ENCODE results near the gene CTSK. TPM values are rescaled to one million over a fixed set of nuclear protein-coding genes. Genes with fewer than 3 reads are reported as not detected.

The CTSK gene
- total RNA-seq, 1 experiment from 2014 or later = 4.2 TPM

- no peak overlapping the region for H3K27ac ChIP-seq (ENCODE audit: insufficient read length, low read depth, low read length)
- Mint-ChIP-seq H3K27me3 (ENCODE audit: low read depth) (no peaks in the 10 kb centered on the region), H3K4me3 (no peak overlapping the region)
Observed at GRCh38 chr1:150799089-150799488, 9.0 kb downstream of the CTSK start.

More at GRCh38 chr1:150799089-150799488, 9.0 kb downstream of the CTSK start:
- Histone ChIP-seq H4K91ac (ENCODE audit: insufficient read length, low read depth, low read length) (no peak overlapping the region), H3K56ac (ENCODE audit: insufficient read length, low read depth, low read length) (no peak overlapping the region), H3K4me2 (ENCODE audit: insufficient read depth, insufficient read length, low read length) (no peak overlapping the region), H3T11ph (ENCODE audit: low read length) (no peak overlapping the region), H2BK12ac (ENCODE audit: insufficient read length, low read depth, low read length) (no peak overlapping the region), H3K23me2 (ENCODE audit: insufficient read length, low read depth, low read length, poor library complexity, severe bottlenecking) (no peaks in the 10 kb centered on the region), H4K20me1 (ENCODE audit: control insufficient read depth, insufficient read depth, insufficient read length) (no peaks in the 10 kb centered on the region), H3K4me1 (ENCODE audit: insufficient read depth, low read length) (peaks cover 9% of the 10 kb centered on the region; the same call in 1 of the 2 replicates), H3K4ac (ENCODE audit: low read depth, low read length) (no peak overlapping the region), H4K8ac (replicated peaks; ENCODE audit: insufficient read length, low read depth, low read length) (no peak overlapping the region), H3K9me3 (ENCODE audit: control insufficient read depth, low read depth, low read length) (no peaks in the 10 kb centered on the region), H3K79me2 (ENCODE audit: insufficient read depth, low read length) (no peaks in the 10 kb centered on the region), H2AFZ (ENCODE audit: low read length) (no peak overlapping the region), H3K9ac (ENCODE audit: extremely low read depth, insufficient read length, low read length) (no peak overlapping the region), H3K23ac (ENCODE audit: insufficient read length, low read depth, low read length) (no peak overlapping the region), H3K18ac (ENCODE audit: insufficient read length, low read depth, low read length) (no peak overlapping the region), H2BK15ac (ENCODE audit: low read depth, low read length) (no peak overlapping the region), H2AK5ac (ENCODE audit: insufficient read length, low read length) (no peak overlapping the region), H4K5ac (ENCODE audit: insufficient read length, low read depth, low read length) (no peak overlapping the region), H2BK120ac (ENCODE audit: low read depth, low read length, poor library complexity, severe bottlenecking) (no peak overlapping the region), H2BK5ac (ENCODE audit: insufficient read length, low read length) (no peak overlapping the region), H2BK20ac (ENCODE audit: low read depth, low read length, poor library complexity, severe bottlenecking) (no peak overlapping the region), H3K14ac (ENCODE audit: insufficient read depth, low read length) (no peak overlapping the region), H3K27me3 (ENCODE audit: insufficient read depth, low read length) (no peaks in the 10 kb centered on the region), H3K79me1 (ENCODE audit: insufficient read depth, low read depth, low read length, poor library complexity, severe bottlenecking) (no peaks in the 10 kb centered on the region)
- Mint-ChIP-seq H3K36me3 (ENCODE audit: insufficient read depth in 1 of 3, low read depth in 3 of 3) (no peaks in the 10 kb centered on the region; a peak in 1 of 7 replicates), H3K9me3 (no peaks in the 10 kb centered on the region), H3K27ac (no peak overlapping the region), H3K4me1 (peaks cover 26 to 30% of the 10 kb centered on the region in 2 experiments)
- no CpG with 5 or more reads among the region's 5 CpGs for WGBS (ENCODE audit: extremely low coverage, insufficient read length, low lambda C conversion rate)
- TF ChIP-seq CTCF (conservative IDR thresholded peaks at IDR 0.05) = no peak
- DNase-seq = no peak
